Activated CD8-positive, alpha-beta memory T cell treated with anti-CD3 and anti-CD28 coated beads, Interleukin-2, amount 50 U/mL, for 24 hours (primary cell): ENCODE measurements around the gene EIF5A.

Experiments
- DNase-seq: peaks from one replicate; pipeline ENCODE4 v3.0.0-alpha.2; 2020; ENCODE audit errors: extremely low read depth

Gene EIF5A

DNA sequence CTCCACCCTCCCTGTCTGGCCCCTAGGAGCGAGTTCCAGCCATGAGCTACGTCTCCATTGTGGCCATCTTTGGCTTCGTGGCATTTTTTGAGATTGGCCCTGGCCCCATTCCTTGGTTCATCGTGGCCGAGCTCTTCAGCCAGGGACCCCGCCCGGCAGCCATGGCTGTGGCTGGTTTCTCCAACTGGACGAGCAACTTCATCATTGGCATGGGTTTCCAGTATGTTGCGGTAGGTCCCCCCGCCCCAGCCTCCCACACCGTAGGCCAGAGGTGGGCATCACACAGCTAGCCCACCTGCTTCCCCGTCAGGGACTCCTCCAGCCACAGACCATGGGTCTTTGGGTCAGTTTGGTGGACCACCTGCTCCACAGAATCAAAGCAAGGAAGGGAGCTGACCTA, 21.7 kb upstream of the EIF5A start:
- DNase-seq = no peak

DNA sequence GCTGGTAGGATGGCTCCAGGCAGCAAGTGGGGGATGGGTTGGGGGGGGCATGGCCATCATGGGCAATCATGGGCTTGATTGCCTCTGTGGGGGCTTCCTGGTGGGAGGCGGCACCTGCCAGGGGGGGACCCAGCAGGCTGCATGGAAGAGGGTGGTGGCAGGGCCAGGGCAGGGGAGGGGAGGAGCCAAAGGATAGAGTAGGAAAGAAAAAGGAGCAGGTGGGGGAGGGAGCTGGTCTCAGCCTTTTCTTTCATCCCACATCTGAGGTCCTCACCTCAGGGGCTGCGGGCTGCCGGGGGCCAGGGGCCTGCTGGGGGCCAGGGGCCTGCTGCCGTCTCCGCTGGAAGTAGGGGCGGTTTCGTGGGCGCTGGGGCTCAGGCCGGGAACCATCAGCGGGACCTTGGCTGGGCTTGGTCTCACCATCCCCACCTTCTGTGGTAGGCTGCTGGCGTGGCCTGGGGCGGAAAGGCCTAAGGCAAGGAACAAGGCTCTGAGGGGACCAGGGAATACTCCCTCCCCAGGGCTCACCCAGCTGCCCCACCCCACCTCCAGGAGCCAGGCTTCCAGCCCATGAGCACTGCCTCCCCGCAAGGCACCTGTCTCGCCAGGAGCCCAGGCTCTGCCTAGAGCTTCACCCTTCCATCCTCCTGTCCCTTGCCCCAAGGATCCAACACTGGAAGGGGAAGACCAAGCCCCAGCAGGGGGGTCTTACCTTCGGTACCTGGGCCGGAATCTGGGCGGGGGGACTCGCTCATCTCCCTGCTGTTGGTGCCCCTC, 18.0 kb upstream of the EIF5A start:
- no peak for DNase-seq

DNA sequence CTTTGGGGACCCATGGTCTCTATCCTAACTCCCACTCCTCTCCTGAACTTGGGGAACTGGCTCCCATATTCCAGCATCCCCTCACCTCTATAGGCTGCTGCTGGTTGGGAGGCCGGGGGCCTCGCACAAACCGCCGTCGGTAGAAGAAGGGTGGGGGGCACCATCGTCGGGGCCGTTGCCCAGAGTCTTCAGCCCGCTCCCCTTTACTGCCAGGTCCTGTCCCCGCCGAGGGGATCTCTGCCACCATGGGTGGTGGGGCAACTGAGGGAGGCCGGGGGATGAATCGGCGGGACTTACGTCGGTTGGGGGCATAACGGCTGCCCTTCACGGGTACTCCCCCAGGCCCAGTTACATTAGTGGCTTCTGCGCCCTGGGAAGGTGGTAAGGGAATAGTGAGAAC, 17.3 kb upstream of the EIF5A start:
- no peak for DNase-seq

DNA sequence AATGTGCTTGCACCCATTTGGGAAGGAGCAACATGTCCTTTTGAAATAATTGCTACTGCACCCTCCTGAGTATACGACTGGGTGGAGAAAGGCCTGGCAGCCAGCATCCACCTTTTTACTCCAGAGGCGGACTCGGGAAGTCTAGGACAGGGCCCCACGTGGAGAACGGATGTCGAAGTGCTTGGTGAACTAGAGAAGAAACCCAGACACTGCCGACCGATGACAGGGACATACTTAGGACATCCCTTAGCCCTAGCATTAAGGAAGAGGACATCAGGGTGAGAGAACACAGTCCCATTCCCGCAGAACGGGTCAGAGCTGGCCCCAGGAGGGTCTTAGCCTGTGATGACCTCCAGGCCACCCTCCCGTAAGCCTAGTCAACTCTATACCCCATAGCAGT, 16.7 kb upstream of the EIF5A start:
- no peak for DNase-seq

DNA sequence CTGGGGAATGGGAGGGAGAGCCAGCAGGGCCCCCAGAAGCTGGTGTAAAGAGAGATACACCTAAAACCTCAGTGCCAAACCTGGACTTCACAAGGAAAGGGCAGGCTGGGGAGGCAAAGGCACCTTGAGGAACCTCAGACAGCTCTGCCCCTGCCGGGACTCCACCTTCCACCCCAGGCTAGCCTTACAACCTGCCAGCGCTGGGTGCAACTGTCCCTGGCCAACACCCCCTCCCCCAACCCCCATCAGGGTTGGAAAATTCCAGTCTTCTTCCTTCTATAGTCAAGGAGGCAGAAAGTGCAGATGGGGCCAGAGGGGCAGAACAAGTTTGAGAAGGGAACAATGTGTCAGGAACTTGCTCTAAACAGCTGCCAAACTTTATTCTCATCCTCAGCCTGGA, 15.2 kb upstream of the EIF5A start:
- DNase-seq = no peak

DNA sequence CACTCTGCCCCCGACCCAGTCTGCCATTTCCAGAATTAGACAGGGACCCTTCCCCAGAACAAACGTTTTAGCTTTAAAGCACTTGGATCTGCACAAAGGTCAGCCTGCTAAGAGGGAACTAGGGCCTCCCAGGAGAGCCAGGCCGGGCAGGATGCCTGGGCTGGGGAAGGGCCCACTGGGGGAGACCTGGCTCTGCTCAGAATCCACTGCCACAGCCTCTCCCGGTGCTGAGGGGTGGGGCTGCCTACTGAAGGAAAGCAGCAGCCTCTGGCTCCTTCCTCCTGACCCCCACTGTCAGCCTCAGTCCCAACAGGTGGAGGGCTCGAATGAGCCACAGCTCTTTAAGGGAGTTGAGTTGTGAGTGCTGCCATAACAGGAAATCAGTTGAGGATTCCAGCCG, 14.7 kb upstream of the EIF5A start:
- no peak for DNase-seq

DNA sequence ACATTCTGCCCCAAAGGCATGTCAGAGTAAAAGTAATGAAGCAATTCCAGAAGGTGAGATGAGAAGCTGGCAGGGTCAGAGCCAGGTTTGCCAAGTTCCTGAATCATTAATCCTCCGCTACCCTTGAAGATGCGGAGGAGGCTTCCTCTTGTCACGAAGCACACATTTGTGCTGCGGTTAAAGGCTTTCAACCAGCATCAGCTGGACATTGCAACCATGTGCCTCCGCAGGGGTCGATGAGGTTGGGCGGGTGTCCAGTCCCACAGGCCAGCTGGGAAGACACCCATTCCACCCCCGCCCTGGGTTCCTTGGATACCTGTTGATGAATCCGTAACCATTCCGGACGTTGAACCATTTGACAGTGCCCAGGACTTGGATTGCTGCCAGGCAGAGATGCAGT, 14.3 kb upstream of the EIF5A start:
- DNase-seq = no peak

- DNase-seq = no peak
These were observed 13.4 kb upstream of the EIF5A start for GRCh38 chr17:7293816-7294613.

GRCh38 chr17:7294614-7295153, 12.7 kb upstream of the EIF5A start, which contains the start of gene YBX2:
TSS of gene YBX2 (minus strand) at chr17:7294639. CDS start at chr17:7294500, 139 bp downstream.
- DNase-seq = peak; percentile 34

- no peak for DNase-seq
These were observed 11.9 kb upstream of the EIF5A start for GRCh38 chr17:7295230-7296180.

- no peak for DNase-seq
These were observed 11.1 kb upstream of the EIF5A start for GRCh38 chr17:7296189-7296861.

DNA sequence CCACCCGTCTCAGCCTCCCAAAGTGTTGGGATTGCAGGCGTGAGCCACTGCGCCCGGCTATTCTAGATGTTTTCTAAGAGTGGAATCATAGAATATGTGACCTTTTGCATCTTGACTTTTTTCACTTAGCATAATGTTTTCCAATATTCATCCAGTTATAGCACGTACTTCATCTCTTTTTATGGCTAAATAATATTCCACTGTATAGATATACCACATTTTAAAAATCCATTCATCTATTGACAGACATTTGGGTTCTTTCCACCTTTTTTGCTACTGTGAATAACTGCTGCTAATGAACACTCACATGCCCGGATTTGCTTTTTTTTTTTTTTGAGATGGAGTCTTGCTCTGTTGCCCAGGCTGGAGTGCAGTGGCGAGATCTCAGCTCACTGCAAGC, 3.2 kb upstream of the EIF5A start:
- no peak for DNase-seq

GRCh38 chr17:7307686-7308624, 527 bp downstream of the EIF5A start:
- DNase-seq = no peak

DNA sequence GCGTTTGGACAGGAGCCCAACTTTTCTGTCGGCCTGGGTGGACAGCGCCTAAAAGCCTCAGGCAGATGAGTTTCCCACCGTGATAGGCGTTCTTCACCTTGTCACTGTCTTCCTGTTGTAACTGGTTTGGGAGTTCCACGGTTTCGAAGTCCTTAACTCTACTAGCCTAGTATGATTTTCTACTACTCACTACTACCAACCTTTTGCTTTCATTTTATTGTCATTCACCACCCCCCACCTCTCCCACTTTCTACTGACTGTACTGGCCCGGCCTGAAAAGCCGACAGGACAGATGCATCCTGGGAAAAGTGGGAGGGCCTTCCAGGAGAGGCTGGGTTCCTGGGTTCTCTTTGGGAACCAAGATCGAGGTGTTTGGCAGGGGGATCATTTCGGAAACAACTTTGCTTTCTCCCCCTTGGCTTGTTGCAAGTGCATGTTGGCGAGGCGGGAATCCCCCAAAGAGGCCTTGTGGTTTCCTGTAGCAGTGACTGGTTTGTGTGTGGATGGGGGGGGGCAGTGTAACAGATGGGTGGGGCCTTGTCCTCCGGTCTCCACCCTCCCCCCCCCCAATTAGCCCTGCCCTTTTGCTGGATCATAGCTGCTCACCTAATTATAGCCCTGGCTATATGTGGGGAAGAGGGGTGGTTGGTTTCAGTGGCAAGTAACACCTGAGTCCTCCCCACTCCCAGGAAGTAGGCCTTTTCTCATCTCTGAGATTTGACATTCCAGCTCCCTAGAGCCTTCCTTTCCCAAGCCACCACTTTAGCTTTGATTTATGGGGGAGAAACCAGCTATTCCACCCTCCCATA, 1.4 kb downstream of the EIF5A start:
- DNase-seq = peak; percentile 71

- DNase-seq = no peak
These were observed 2.2 kb downstream of the EIF5A start for GRCh38 chr17:7309628-7310027.

GRCh38 chr17:7311110-7311705, 3.8 kb downstream of the EIF5A start:
- DNase-seq = no peak

DNA sequence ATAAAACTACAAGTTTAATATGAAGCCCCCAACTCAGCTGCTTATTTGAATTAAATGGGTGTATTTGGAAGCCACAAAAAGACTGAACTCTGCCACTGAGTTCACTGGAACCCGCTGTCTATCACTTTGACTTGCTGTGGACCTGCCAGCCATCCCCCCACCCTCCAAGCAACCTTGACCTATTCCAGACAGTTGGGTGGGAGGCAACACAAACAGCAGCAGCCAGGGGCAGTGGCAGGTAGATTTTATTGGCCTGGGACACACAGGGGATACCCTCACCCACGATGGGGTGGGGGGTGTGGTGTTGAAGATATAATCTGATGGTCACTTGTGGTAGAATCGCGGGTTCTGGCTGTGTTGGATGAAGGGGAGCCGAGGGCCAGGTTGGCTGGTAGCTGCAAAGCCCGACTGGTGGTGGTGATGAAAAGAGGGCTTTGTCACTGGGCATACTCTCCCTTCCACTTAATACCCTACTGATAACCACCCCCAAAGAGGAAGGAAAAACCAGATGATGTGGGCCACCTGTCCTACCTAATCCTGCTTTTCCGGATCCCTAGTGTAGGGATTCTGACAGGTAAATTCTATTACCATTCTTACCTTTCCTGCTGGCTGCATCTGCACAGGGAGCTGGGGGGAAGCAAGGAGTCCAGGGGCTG, 5.1 kb downstream of the EIF5A start:
- DNase-seq = no peak
